Heart left ventricle (tissue), 16 donors: ENCODE measurements around the gene GFY. TPM values are rescaled to one million over a fixed set of nuclear protein-coding genes. Genes with fewer than 3 reads are reported as not detected.
A peak's percentile ranks its signal among the peaks of the same experiment; 100 is the strongest.

Experiments
- ATAC-seq, 4 donors: fragments of 200-7000 bp; cut with Tn5 transposase; one replicate each; pipeline ENCODE4 v1.9.1; 2020 to 2022; ENCODE audit warnings: moderate library complexity in 4 of 4, mild to moderate bottlenecking in 3 of 4, moderate number of reproducible peaks in 1 of 4
- DNase-seq, 5 donors: peaks; one replicate each; pipeline ENCODE4 v3.0.0-alpha.2; 2020
- H3K27ac ChIP-seq, 12 donors: fragments of 200-600 bp; sonication (generic) in 4 of 12; one replicate each; pipeline versions ENCODE4 v1.5.0 to v1.8.0; 2016 to 2022; ENCODE audit warnings: mild to moderate bottlenecking in 2 of 12
- H3K27me3 ChIP-seq, 9 donors: fragments of 200-600 bp; sonication (generic) in 2 of 9; one replicate each; pipeline versions ENCODE4 v1.5.1 to v1.8.0; 2016 to 2022; ENCODE audit warnings: mild to moderate bottlenecking in 3 of 9
- H3K36me3 ChIP-seq, 9 donors: fragments of 200-600 bp; sonication (generic) in 2 of 9; one replicate each; pipeline versions ENCODE4 v1.5.0 to v1.8.0; 2018 to 2022; ENCODE audit warnings: mild to moderate bottlenecking in 2 of 9
- H3K4me1 ChIP-seq, 12 donors: fragments of 200-600 bp; sonication (generic) in 4 of 12; one replicate each; pipeline versions ENCODE4 v1.5.0 to v1.8.0; 2016 to 2022; ENCODE audit warnings: mild to moderate bottlenecking in 3 of 12
- H3K4me3 ChIP-seq, 12 donors: fragments of 200-600 bp; sonication (generic) in 4 of 12; one replicate each; pipeline versions ENCODE4 v1.5.0 to v1.8.0; 2017 to 2022; ENCODE audit warnings: mild to moderate bottlenecking in 9 of 12, moderate library complexity in 4 of 12
- H3K9me3 ChIP-seq, 12 donors: fragments of 200-600 bp; sonication (generic) in 4 of 12; one replicate each; pipeline versions ENCODE4 v1.5.0 to v1.8.0; 2016 to 2022; ENCODE audit warnings: mild to moderate bottlenecking in 1 of 12
- POLR2A ChIP-seq, 2 donors: fragments of 450-650 bp; IDR thresholded peaks; one replicate each; pipeline ENCODE4 v1.6.1; 2017; ENCODE audit warnings: antibody characterized with exemption in 2 of 2, mild to moderate bottlenecking in 2 of 2, moderate library complexity in 2 of 2
- WGBS, 4 donors: extraction: QIAGEN DNeasy Blood & Tissue Kit in 2 of 4; methylation state at CpG; one replicate each; pipeline versions ENCODE4 v1.1.5 to v1.1.7; 2013 to 2018; 5-methylcytosine and 5-hydroxymethylcytosine counted together
- intact Hi-C, 10 donors: fragments of 100-400 bp; cut with DNase I; formaldehyde crosslinking; loops; one replicate each; pipeline versions ENCODE4 v1.11.1 to v1.14.2; 2022
- long read RNA-seq, 3 donors: library from polyadenylated mRNA; unstranded; transcript quantifications; one replicate each; pipeline ENCODE4 v2.0.0, GENCODE V29; 2020 to 2021
- polyA plus RNA-seq, 2 donors: library from polyadenylated mRNA; stranded (reverse); fragments of 200-250 nt; gene quantifications; one replicate each; pipeline ENCODE4 v1.2.3, GENCODE V29; 2013
- total RNA-seq, 9 donors: library from RNA; depleted of rRNA in 2 of 9; stranded (reverse); fragments of >200 nt in 2 of 9; fragmentation: NEBNext Ultra II Directional in 3 of 9; extraction: Animal tissue kit (Norgen Biotek cat#: 25700) in 3 of 9; gene quantifications; one replicate each; pipeline versions ENCODE4 v1.1.0 to v1.2.4, GENCODE V29; 2016 to 2023
- TF ChIP-seq, protein P1 (sequence below), 12 donors: fragments of 200-600 bp; sonication (generic) in 4 of 12; IDR thresholded peaks; one replicate each; pipeline versions ENCODE4 v1.5.0 to v1.8.0; 2018 to 2022; ENCODE audit warnings: antibody characterized with exemption in 12 of 12, mild to moderate bottlenecking in 5 of 12
- donor health status: ischemic (EF 13 %, LVEDD 7.1; RV severe dilation, severe dysfunction).
- donor health status: healthy with polysubstance abuse.
- donor health status: DM: no; HTN: yes; CAD: no.
- donor health status: DM: no; HTN: no; CAD: no.
- donor health status: ischemic (EF 25% LVEDD 6.9; RV normal size, moderate dysfunction).
- donor health status: ischemic (EF 25% LVEDD 5.7; RV mildly dilated, moderate dysfunction).
- donor health status: healthy.
- donor health status: DM: yes; HTN: yes; CAD: no.
- donor health status: ischemic (EF 35%, LVEDD 5.7; RV mildly dilated, moderate dysfunction).
- donor health status: nonischemic (EF 11% LVEDD 7.7; RV severe dilation, severe dysfunction).
- donor health status: DM: yes; HTN: yes; CAD: no.
- donor health status: PGD.
- donor health status: ischemic (EF 29% LVEDD 5.4; RV normal size, mild dysfunction).
- donor health status: nonischemic (EF 23%, LVEDD 6.1; RV moderate dilation, normal function).

The GFY gene, protein sequence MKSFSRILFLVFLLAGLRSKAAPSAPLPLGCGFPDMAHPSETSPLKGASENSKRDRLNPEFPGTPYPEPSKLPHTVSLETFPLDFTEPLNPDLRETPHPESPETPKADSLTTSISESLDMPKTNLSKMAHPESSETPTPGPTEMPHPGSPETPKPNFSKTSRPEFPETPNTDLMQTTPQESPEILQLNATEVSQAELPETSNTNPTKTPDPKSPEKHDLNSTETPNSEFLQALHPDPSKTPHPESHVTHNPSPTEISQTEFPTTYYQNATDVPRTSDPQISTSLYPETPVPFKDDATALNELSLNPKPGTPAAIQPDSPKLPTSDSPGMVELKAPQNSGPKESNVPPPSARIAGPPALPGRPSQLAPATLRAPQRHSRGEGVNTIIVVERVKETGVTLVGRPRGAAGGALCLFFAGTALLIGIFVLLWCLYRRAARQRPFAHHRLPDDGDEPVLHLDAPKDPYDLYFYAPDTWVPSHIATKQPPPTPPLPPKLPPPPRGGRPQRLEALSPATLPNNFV
- total RNA-seq (not detected), polyA plus RNA-seq (under 1 TPM in 1 of 2 donors, not detected in 1; 0.12 TPM)
- long read RNA-seq, donor 1: 0 reads
- long read RNA-seq, donor 2: 0 reads
- long read RNA-seq, donor 3: 0 reads

DNA sequence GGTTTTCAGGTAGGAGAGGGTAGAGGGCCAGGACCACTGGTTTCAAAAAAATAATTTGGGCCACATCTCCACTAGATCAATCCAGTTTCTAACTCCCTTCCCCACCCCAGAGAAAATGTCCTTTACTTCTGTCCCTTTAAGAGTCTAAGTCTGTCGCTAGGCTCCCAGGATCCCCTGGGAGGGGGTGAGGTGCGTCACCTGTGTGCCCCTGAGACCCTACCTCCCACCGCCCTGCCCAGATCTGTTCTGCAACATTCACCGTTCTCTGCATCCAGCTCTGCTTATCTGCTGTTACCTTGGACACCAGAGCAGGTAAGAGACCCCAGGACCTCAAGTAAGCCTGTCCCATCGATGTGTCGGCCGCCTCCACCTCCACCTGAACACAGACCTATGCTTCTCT lies at the start of gene GFY:
Gene GFY (plus strand): TSS at position 211 of the 400 bp plus-strand sequence. CDS start 1,043 bp downstream, outside the sequence.
- WGBS, 4 donors: 56 to 68% (median 60%) methylated on average over 7 of the region's 7 CpGs
- H3K4me1 ChIP-seq: peaks cover 0 to 55% (median 32%) of the 10 kb centered on the region in 12 donors
- no peak for ATAC-seq
- no peak within 1 kb of the TSS for H3K27ac ChIP-seq
- H3K4me3 ChIP-seq: no peak within 1 kb of the TSS
- intact Hi-C loops: no loop called here
- TF ChIP-seq, protein P1, sequence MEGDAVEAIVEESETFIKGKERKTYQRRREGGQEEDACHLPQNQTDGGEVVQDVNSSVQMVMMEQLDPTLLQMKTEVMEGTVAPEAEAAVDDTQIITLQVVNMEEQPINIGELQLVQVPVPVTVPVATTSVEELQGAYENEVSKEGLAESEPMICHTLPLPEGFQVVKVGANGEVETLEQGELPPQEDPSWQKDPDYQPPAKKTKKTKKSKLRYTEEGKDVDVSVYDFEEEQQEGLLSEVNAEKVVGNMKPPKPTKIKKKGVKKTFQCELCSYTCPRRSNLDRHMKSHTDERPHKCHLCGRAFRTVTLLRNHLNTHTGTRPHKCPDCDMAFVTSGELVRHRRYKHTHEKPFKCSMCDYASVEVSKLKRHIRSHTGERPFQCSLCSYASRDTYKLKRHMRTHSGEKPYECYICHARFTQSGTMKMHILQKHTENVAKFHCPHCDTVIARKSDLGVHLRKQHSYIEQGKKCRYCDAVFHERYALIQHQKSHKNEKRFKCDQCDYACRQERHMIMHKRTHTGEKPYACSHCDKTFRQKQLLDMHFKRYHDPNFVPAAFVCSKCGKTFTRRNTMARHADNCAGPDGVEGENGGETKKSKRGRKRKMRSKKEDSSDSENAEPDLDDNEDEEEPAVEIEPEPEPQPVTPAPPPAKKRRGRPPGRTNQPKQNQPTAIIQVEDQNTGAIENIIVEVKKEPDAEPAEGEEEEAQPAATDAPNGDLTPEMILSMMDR (IDR thresholded peaks at IDR 0.05): no peak
- TF ChIP-seq POLR2A (IDR thresholded peaks at IDR 0.05): no peak
- H3K27me3 ChIP-seq: peaks cover 50 to 99% (median 89%) of the 10 kb centered on the region in 9 donors
- DNase-seq: peak in 1 of 5 donors; percentile 46
- no peaks in the 10 kb centered on the region for H3K36me3 ChIP-seq
- H3K9me3 ChIP-seq: no peaks in the 10 kb centered on the region

DNA sequence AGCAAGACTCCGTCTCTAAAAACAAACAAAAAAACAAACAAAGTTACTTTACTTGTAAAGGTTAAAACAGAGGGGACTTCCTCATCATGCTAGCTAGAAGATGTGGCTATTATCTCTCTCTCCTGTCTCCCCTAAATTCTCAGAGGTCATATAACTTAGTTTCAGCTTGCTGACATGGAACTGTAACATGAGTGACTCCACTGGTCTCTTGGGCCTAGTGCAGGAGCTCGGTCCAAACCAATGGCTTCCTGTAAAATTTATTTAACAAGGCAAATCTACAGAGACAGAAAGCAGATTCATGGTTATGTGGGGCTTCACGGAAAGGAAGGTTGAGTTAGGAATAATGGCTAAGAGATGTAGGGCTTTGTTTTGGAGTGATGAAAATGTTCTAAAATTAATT lies 46.7 kb upstream of the GFY start:
- Histone ChIP-seq H3K36me3 (no peaks in the 10 kb centered on the region), H3K4me3 (no peak overlapping the region), H3K9me3 (peaks cover 0 to 19% (median 8%) of the 10 kb centered on the region in 12 donors), H3K27me3 (peaks cover 0 to 4% (median 0%) of the 10 kb centered on the region in 9 donors), H3K4me1 (no peaks in the 10 kb centered on the region), H3K27ac (no peak overlapping the region)
- TF ChIP-seq POLR2A (IDR thresholded peaks at IDR 0.05): no peak
- TF ChIP-seq, protein P1 (IDR thresholded peaks at IDR 0.05): no peak
- DNase-seq (no peak), ATAC-seq (no peak)
- intact Hi-C loops: no loop called here
- 62 to 75% (median 74%) methylated on average over 3 of the region's 3 CpGs for WGBS, 4 donors

DNA sequence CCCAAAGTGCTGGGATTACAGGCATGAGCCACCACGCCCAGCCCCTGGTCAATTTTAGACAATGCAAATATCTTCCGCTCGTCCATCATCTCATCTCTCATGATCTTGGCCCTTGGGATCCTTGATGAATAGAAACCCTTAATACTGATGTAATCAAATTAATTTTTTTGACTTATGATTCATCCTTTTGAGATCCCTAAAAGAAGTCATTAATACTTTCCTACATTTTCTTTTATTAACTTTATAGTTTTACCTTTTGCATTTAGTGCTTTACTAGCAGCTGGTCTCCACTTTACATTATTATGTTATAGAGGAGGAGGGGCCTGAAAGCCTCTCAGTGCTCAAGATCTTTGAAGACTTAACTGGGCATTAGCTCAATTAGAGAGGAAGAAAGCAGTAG lies 44.8 kb upstream of the GFY start:
- peaks cover 0 to 7% (median 0%) of the 10 kb centered on the region in 9 donors for H3K27me3 ChIP-seq
- no peak for ATAC-seq

More for the DNA sequence above, 44.8 kb upstream of the GFY start:
- intact Hi-C loops: loop anchor here in 1 of 10 donors (10.0 kb wide), 1 partner anchor 156 kb away; no protein-coding TSS in a partner anchor
- no peak overlapping the region for H3K4me3 ChIP-seq
- H3K36me3 ChIP-seq: no peaks in the 10 kb centered on the region
- H3K4me1 ChIP-seq: no peaks in the 10 kb centered on the region
- DNase-seq: no peak
- TF ChIP-seq, protein P1 (IDR thresholded peaks at IDR 0.05): no peak
- TF ChIP-seq POLR2A (IDR thresholded peaks at IDR 0.05): no peak
- WGBS, 4 donors: 89 to 95% (median 90%) methylated on average over 3 of the region's 3 CpGs
- H3K27ac ChIP-seq: no peak overlapping the region
- H3K9me3 ChIP-seq: peaks cover 0 to 19% (median 8%) of the 10 kb centered on the region in 12 donors
